Lung (tissue), 12 donors: ENCODE results near the gene FGF19. TPM values are rescaled to one million over a fixed set of nuclear protein-coding genes. Genes with fewer than 3 reads are reported as not detected.

ENCODE experiments used
- ATAC-seq: fragments of 200-7000 bp; cut with Tn5 transposase; one replicate; pipeline ENCODE4 v1.9.1; 2020; ENCODE audit warnings: moderate number of reproducible peaks; ENCODE audit not compliant: insufficient read depth, low FRiP score
- DNase-seq, 3 donors: peaks; one replicate each; pipeline ENCODE4 v3.0.0-alpha.2; 2013 to 2017
- H3K27ac ChIP-seq, 2 donors: one replicate each; pipeline ENCODE4 v1.5.1; 2013; ENCODE audit warnings: mild to moderate bottlenecking in 2 of 2, moderate library complexity in 2 of 2, control low read depth in 1 of 2, inconsistent platforms in 1 of 2, low read depth in 1 of 2, low read length in 1 of 2
- H3K27me3 ChIP-seq, 3 donors: one replicate each; pipeline ENCODE4 v1.5.1; 2013; ENCODE audit warnings: low read length in 2 of 3; ENCODE audit not compliant: control insufficient read depth in 3 of 3, insufficient read depth in 3 of 3
- H3K36me3 ChIP-seq, 4 donors: one replicate each; pipeline ENCODE4 v1.5.1; 2013; ENCODE audit warnings: low read length in 4 of 4, mild to moderate bottlenecking in 1 of 4, moderate library complexity in 1 of 4; ENCODE audit not compliant: control insufficient read depth in 4 of 4, insufficient read depth in 4 of 4
- H3K4me1 ChIP-seq, 5 donors: one replicate each; pipeline ENCODE4 v1.5.1; 2013; ENCODE audit warnings: low read length in 5 of 5, mild to moderate bottlenecking in 2 of 5, moderate library complexity in 1 of 5; ENCODE audit not compliant: control insufficient read depth in 5 of 5, insufficient read depth in 5 of 5
- H3K4me3 ChIP-seq: one replicate; pipeline ENCODE4 v1.5.1; 2013; ENCODE audit warnings: mild to moderate bottlenecking, control low read depth, moderate library complexity
- H3K9ac ChIP-seq, 2 donors: one replicate each; pipeline ENCODE4 v1.5.1; 2013; ENCODE audit warnings: low read length in 2 of 2, control low read depth in 1 of 2; ENCODE audit not compliant: insufficient read depth in 1 of 2
- H3K9me3 ChIP-seq, 4 donors: one replicate each; pipeline ENCODE4 v1.5.1; 2013; ENCODE audit warnings: low read length in 3 of 4, mild to moderate bottlenecking in 1 of 4, moderate library complexity in 1 of 4; ENCODE audit not compliant: control insufficient read depth in 4 of 4, insufficient read depth in 3 of 4
- CTCF ChIP-seq: IDR thresholded peaks from 2 replicates; pipeline ENCODE4 v1.5.1; 2012; ENCODE audit warnings: mild to moderate bottlenecking; ENCODE audit errors: control extremely low read depth, extremely low read depth
- WGBS, 2 donors: extraction: QIAGEN DNeasy Blood & Tissue Kit; methylation state at CpG; one replicate each; pipeline ENCODE4 v1.1.7; 2013; 5-methylcytosine and 5-hydroxymethylcytosine counted together
- polyA plus RNA-seq, 2 donors: library from polyadenylated mRNA; stranded (reverse); fragments of 200-250 nt; gene quantifications; one replicate each; pipeline ENCODE4 v1.2.1, GENCODE V29; 2013
- total RNA-seq, 2 donors: library from RNA; depleted of rRNA in 1 of 2; stranded (reverse); fragments of >200 nt in 1 of 2; gene quantifications; one replicate each; pipeline ENCODE4 v1.2.1, GENCODE V29; 2014 to 2021
- donor health status: control.
- donor health status: control.
- donor health status: Bipolar disorder and iron deficiency.
- donor health status: healthy.
- donor health status: DM: yes; HTN: yes; CAD: no.

Gene FGF19
- total and polyA plus RNA-seq, 4 donors = 0.09 TPM; not detected in 3

GRCh38 chr11:69670158-69670845 is 33.5 kb downstream of the FGF19 start:
- H3K36me3 ChIP-seq = peaks cover 0 to 29% (median 11%) of the 10 kb centered on the region in 4 donors
- peaks cover 4 to 18% (median 6%) of the 10 kb centered on the region in 5 donors for H3K4me1 ChIP-seq
- DNase-seq (peak; percentile 91 to 94 (median 91)), ATAC-seq (no peak)
- TF ChIP-seq CTCF = peak; percentile 93
- no peaks in the 10 kb centered on the region for H3K27me3 ChIP-seq
- 39 to 51% methylated on average over 18 of the region's 18 CpGs for WGBS, 2 donors
- no peaks in the 10 kb centered on the region for H3K9me3 ChIP-seq
- H3K9ac ChIP-seq = no peak overlapping the region
- H3K27ac ChIP-seq = no peak overlapping the region
- H3K4me3 ChIP-seq = no peak overlapping the region

GRCh38 chr11:69669486-69669885 is 34.3 kb downstream of the FGF19 start:
- Histone ChIP-seq H3K27me3 (no peaks in the 10 kb centered on the region), H3K27ac (no peak overlapping the region), H3K4me3 (no peak overlapping the region), H3K9ac (no peak overlapping the region), H3K9me3 (no peaks in the 10 kb centered on the region), H3K4me1 (peaks cover 4 to 15% (median 6%) of the 10 kb centered on the region in 5 donors), H3K36me3 (peaks cover 0 to 34% (median 18%) of the 10 kb centered on the region in 4 donors)
- WGBS, 2 donors = 92 to 97% methylated on average over 19 of the region's 19 CpGs
- TF ChIP-seq CTCF = no peak
- DNase-seq (no peak), ATAC-seq (no peak)

- TF ChIP-seq CTCF = no peak
- no peak for ATAC-seq
- no peak overlapping the region for H3K27ac ChIP-seq
- no peak for DNase-seq
- H3K36me3 ChIP-seq = peaks cover 0 to 45% (median 19%) of the 10 kb centered on the region in 4 donors
- H3K9me3 ChIP-seq = no peaks in the 10 kb centered on the region
- peaks cover 0 to 9% (median 0%) of the 10 kb centered on the region in 5 donors for H3K4me1 ChIP-seq
- H3K4me3 ChIP-seq = no peak overlapping the region
- no peaks in the 10 kb centered on the region for H3K27me3 ChIP-seq
- 90 to 94% methylated on average over 26 of the region's 26 CpGs for WGBS, 2 donors
- no peak overlapping the region for H3K9ac ChIP-seq
Observed at GRCh38 chr11:69667619-69668604, 35.9 kb downstream of the FGF19 start.
